IMR-90 (cell line): Measurements from ENCODE around the gene PTCD2. TPM values are rescaled to one million over a fixed set of nuclear protein-coding genes. Genes with fewer than 3 reads are reported as not detected.
A peak's percentile ranks its signal among the peaks of the same experiment; 100 is the strongest.

ENCODE experiments used
- ATAC-seq: fragments of 200-7000 bp; cut with Tn5 transposase; 2 replicates; pipeline ENCODE4 v1.9.1; 2020; ENCODE audit warnings: low read depth, mild to moderate bottlenecking, moderate library complexity
- BruUV-seq: library from RNA; stranded (reverse); fragments of 400-500 nt; replicated peaks from 2 replicates; lab custom pipeline; 2021; lab: Mats Ljungman, UMichigan
- CTCF ChIA-PET: fragments of 300-600 bp; formaldehyde crosslinking; extraction: SDS; loops from one replicate; lab custom pipeline; 2021; ENCODE audit warnings: antibody characterized with exemption; lab: Yijun Ruan, JAX
- POLR2A ChIA-PET: fragments of 300-600 bp; sonication (Branson Sonifier 250); formaldehyde crosslinking; loops from one replicate; lab custom pipeline; 2022; ENCODE audit warnings: antibody characterized with exemption; ENCODE audit not compliant: unreplicated experiment; lab: Charles Lee
- DNase-seq: peaks from one replicate; pipeline ENCODE4 v3.0.0; 2013
- H2AFZ ChIP-seq: replicated peaks from 2 replicates; pipeline ENCODE3; 2013; ENCODE audit warnings: low read length, mild to moderate bottlenecking; ENCODE audit not compliant: poor library complexity
- H2AK5ac ChIP-seq: 2 replicates; pipeline ENCODE4 v1.6.1; 2013; ENCODE audit warnings: low read depth, low read length, inconsistent platforms
- H2AK9ac ChIP-seq: replicated peaks from 2 replicates; pipeline ENCODE3; 2013; ENCODE audit warnings: mild to moderate bottlenecking, low read depth, low read length, moderate library complexity; ENCODE audit not compliant: poor library complexity
- H2BK120ac ChIP-seq: 2 replicates; pipeline ENCODE4 v1.6.1; 2013; ENCODE audit warnings: low read depth, low read length, inconsistent platforms
- H2BK15ac ChIP-seq: 3 replicates; pipeline ENCODE4 v1.6.1; 2013; ENCODE audit warnings: low read depth, low read length, inconsistent platforms
- H2BK20ac ChIP-seq: 2 replicates; pipeline ENCODE4 v1.6.1; 2013; ENCODE audit warnings: low read depth, mild to moderate bottlenecking, inconsistent platforms, low read length, moderate library complexity
- H2BK5ac ChIP-seq: 2 replicates; pipeline ENCODE4 v1.6.1; 2013; ENCODE audit warnings: mild to moderate bottlenecking, low read depth, low read length, inconsistent platforms; ENCODE audit not compliant: poor library complexity, severe bottlenecking
- H3K14ac ChIP-seq: replicated peaks from 2 replicates; pipeline ENCODE4 v1.6.1; 2013; ENCODE audit warnings: low read depth, low read length, inconsistent platforms
- H3K18ac ChIP-seq: 2 replicates; pipeline ENCODE4 v1.6.1; 2013; ENCODE audit warnings: low read depth, low read length, control low read depth
- H3K23ac ChIP-seq: 2 replicates; pipeline ENCODE4 v1.6.1; 2013; ENCODE audit warnings: low read depth, low read length, inconsistent platforms
- H3K27ac ChIP-seq: 2 replicates; pipeline ENCODE4 v1.5.1; 2013; ENCODE audit warnings: mild to moderate bottlenecking, control low read depth, low read length; ENCODE audit not compliant: insufficient read depth
- H3K27me3 ChIP-seq: 2 replicates; pipeline ENCODE4 v1.6.1; 2013; ENCODE audit warnings: low read length; ENCODE audit not compliant: control insufficient read depth, insufficient read depth
- H3K36me3 ChIP-seq: 2 replicates; pipeline ENCODE4 v1.6.1; 2013; ENCODE audit warnings: low read length, mixed read lengths; ENCODE audit not compliant: control insufficient read depth, insufficient read depth
- H3K4ac ChIP-seq: 2 replicates; pipeline ENCODE4 v1.6.1; 2013; ENCODE audit warnings: low read depth, low read length, inconsistent platforms
- H3K4me1 ChIP-seq: 2 replicates; pipeline ENCODE4 v1.6.1; 2013; ENCODE audit warnings: low read length, mixed read lengths; ENCODE audit not compliant: control insufficient read depth, insufficient read depth
- H3K4me2 ChIP-seq: 2 replicates; pipeline ENCODE4 v1.6.1; 2013; ENCODE audit warnings: low read depth, mild to moderate bottlenecking, control low read depth, low read length, moderate library complexity
- H3K4me3 ChIP-seq: 2 replicates; pipeline ENCODE4 v1.5.1; 2013; ENCODE audit warnings: low read depth, mild to moderate bottlenecking, control low read depth, low read length, moderate library complexity; ENCODE audit not compliant: insufficient read depth
- H3K56ac ChIP-seq: 2 replicates; pipeline ENCODE4 v1.6.1; 2013; ENCODE audit warnings: low read length, inconsistent platforms; ENCODE audit not compliant: insufficient read depth; ENCODE audit errors: extremely low read depth
- H3K79me1 ChIP-seq, 2 experiments: 2 replicates each; pipeline ENCODE4 v1.6.1; 2013; ENCODE audit warnings: low read length in 2 of 2, inconsistent platforms in 1 of 2, low read depth in 1 of 2
- H3K9ac ChIP-seq: 2 replicates; pipeline ENCODE4 v1.6.1; 2013; ENCODE audit warnings: low read depth, low read length, control low read depth
- H3K9me1 ChIP-seq: 2 replicates; pipeline ENCODE4 v1.6.1; 2013; ENCODE audit warnings: low read length, inconsistent platforms; ENCODE audit not compliant: insufficient read depth
- H3K9me3 ChIP-seq: 2 replicates; pipeline ENCODE4 v1.6.1; 2013; ENCODE audit warnings: low read length; ENCODE audit not compliant: control insufficient read depth, insufficient read depth
- H4K20me1 ChIP-seq: 2 replicates; pipeline ENCODE4 v1.6.1; 2013; ENCODE audit warnings: low read length, inconsistent platforms; ENCODE audit not compliant: insufficient read depth
- H4K5ac ChIP-seq: 2 replicates; pipeline ENCODE4 v1.6.1; 2013; ENCODE audit warnings: mild to moderate bottlenecking, low read depth, low read length, control low read depth
- H4K8ac ChIP-seq, 2 experiments: 2 replicates each; pipeline ENCODE4 v1.6.1; 2013; ENCODE audit warnings: low read depth in 2 of 2, low read length in 2 of 2, control low read depth in 1 of 2, inconsistent platforms in 1 of 2
- H4K91ac ChIP-seq: 2 replicates; pipeline ENCODE4 v1.6.1; 2013; ENCODE audit warnings: low read depth, low read length, inconsistent platforms; ENCODE audit not compliant: insufficient read depth
- MAFK ChIP-seq: IDR thresholded peaks from 2 replicates; pipeline ENCODE4 v1.6.1; 2012; ENCODE audit warnings: low read depth, low read length, improper control_type of control experiment
- NFE2L2 ChIP-seq: fragments of 150-350 bp; IDR thresholded peaks from 2 replicates; pipeline ENCODE4 v1.6.1; 2016; ENCODE audit warnings: low read depth, mild to moderate bottlenecking, low read length
- WGBS, 2 experiments: methylation state at CpG; one replicate each; pipeline versions ENCODE4 v1.1.5 to v1.1.7; 2013; ENCODE audit warnings: missing lambda C conversion rate in 2 of 2; ENCODE audit not compliant: insufficient read length in 1 of 2; ENCODE audit errors: extremely low coverage in 2 of 2; 5-methylcytosine and 5-hydroxymethylcytosine counted together
- dilution Hi-C: fragments of 300-500 bp; cut with HindIII; formaldehyde crosslinking; loops from one replicate; pipeline ENCODE4 v1.14.3; 2018; ENCODE audit warnings: low sequenced_read_pairs; ENCODE audit not compliant: unreplicated experiment
- in situ Hi-C: fragments of 300-500 bp; cut with MboI; formaldehyde crosslinking; loops from 3 replicates; pipeline ENCODE4 v1.14.3; 2019; ENCODE audit warnings: low sequenced_read_pairs, inconsistent platforms, mixed read lengths
- intact Hi-C: fragments of 100-400 bp; cut with micrococcal nuclease; formaldehyde crosslinking; loops from 2 replicates; pipeline ENCODE4 v1.10.0; 2022
- polyA plus RNA-seq, 3 experiments: library from polyadenylated mRNA; depleted of rRNA; stranded (reverse); fragments of >200 nt; gene quantifications; 2 replicates each; pipeline ENCODE4 v1.2.3, GENCODE V29; 2012; ENCODE audit warnings: low replicate concordance in 1 of 3
- total RNA-seq: library from RNA; depleted of rRNA; stranded (reverse); fragments of >200 nt; gene quantifications from 2 replicates; pipeline ENCODE4 v1.2.3, GENCODE V29; 2012
- TF ChIP-seq, protein P1 (sequence below): fragments of 150-350 bp; IDR thresholded peaks from 2 replicates; pipeline ENCODE4 v1.6.1; 2016; ENCODE audit warnings: low read depth, mild to moderate bottlenecking, low read length, moderate library complexity, borderline replicate concordance

The PTCD2 gene
- total and polyA plus RNA-seq, 2 of the 4 experiments (the other 2 are of a cell fraction) = 6.5 to 9.9 TPM

GRCh38 chr5:72293495-72294055 is 26.6 kb upstream of the PTCD2 start:
- CTCF ChIA-PET = interaction anchor here (0.6 kb wide), 2 partner anchors 12 to 16 kb away, joined by 3 to 8 read pairs; no protein-coding TSS in a partner anchor
- in situ Hi-C loops = no loop called here
- Histone ChIP-seq H3K4ac (no peak overlapping the region), H3K9me3 (no peaks in the 10 kb centered on the region), H4K91ac (no peak overlapping the region), H2AFZ (no peak overlapping the region), H3K36me3 (no peaks in the 10 kb centered on the region), H4K20me1 (no peaks in the 10 kb centered on the region), H2BK15ac (no peak overlapping the region), H2BK5ac (no peak overlapping the region), H3K18ac (no peak overlapping the region), H3K9me1 (peaks cover 3% of the 10 kb centered on the region; the same call in 1 of the 2 replicates), H3K23ac (no peak overlapping the region), H3K27ac (no peak overlapping the region), H3K27me3 (no peaks in the 10 kb centered on the region), H2BK20ac (no peak overlapping the region), H4K8ac (no peak overlapping the region), H3K56ac (no peak overlapping the region), H3K4me2 (no peak overlapping the region), H3K4me1 (no peaks in the 10 kb centered on the region; the same call in 1 of the 2 replicates), H4K5ac (no peak overlapping the region), H3K14ac (no peak overlapping the region), H2AK9ac (no peak overlapping the region), H3K9ac (no peak overlapping the region), H3K79me1 (peaks cover 6 to 21% of the 10 kb centered on the region in 2 experiments), H2BK120ac (no peak overlapping the region), H3K4me3 (no peak overlapping the region), H2AK5ac (no peak overlapping the region)
- POLR2A ChIA-PET = no interaction called here
- no peak for ATAC-seq
- TF ChIP-seq NFE2L2 (peak; percentile 78), MAFK (0 out of 2 replicates have a peak, but pooled peaks have one; percentile 16)
- TF ChIP-seq, protein P1, sequence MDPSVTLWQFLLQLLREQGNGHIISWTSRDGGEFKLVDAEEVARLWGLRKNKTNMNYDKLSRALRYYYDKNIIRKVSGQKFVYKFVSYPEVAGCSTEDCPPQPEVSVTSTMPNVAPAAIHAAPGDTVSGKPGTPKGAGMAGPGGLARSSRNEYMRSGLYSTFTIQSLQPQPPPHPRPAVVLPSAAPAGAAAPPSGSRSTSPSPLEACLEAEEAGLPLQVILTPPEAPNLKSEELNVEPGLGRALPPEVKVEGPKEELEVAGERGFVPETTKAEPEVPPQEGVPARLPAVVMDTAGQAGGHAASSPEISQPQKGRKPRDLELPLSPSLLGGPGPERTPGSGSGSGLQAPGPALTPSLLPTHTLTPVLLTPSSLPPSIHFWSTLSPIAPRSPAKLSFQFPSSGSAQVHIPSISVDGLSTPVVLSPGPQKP = no peak
- no peak for DNase-seq
- dilution Hi-C loops = no loop called here
- no CpG with 5 or more reads among the region's 3 CpGs for WGBS, 2 experiments
- no TSS peak for BruUV-seq
- intact Hi-C loops = no loop called here
